ENCODE measurements around the gene SANBR.
"Not testable (repeated sequence)": the region's sequence is repeated elsewhere in the genome, so short reads cannot be mapped to it uniquely, and the experiment has no call there.

Gene SANBR

DNA sequence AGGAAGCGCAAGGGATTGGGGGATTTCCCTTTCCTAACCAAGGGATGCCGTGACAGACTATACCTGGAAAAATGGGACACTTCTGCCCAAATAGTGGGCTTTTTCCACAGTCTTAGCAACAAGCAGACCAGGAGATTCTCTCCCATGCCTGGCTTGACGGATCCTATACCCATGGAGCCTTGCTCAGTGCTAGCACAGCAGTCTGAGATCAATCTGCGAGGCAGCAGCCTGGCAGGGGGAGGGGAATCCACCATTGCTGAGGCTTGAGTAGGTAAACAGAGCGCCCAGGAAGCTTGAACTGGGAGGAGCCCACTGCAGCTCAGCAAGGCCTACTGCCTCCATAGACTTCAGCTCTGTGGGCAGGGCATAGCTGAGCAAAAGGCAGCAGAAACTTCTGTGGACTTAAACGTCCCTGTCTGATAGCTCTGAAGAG lies 44.4 kb upstream of the SANBR start:
- Histone ChIP-seq H3K4ac (ENCODE audit: low read depth in 1 of 2, low read length in 2 of 2) (no peak overlapping the region), H3K36me3 (ENCODE audit: control insufficient read depth in 1 of 2, insufficient read depth in 2 of 2, low read depth in 1 of 2, low read length in 2 of 2) (peaks cover 13 to 24% of the 10 kb centered on the region in 2 experiments), H3K9me3 (ENCODE audit: control insufficient read depth, low read length) (peaks cover 4% of the 10 kb centered on the region), H3K4me2 (ENCODE audit: low read length, poor library complexity, severe bottlenecking) (no peak overlapping the region), H2AK5ac (ENCODE audit: low read length, severe bottlenecking) (no peak overlapping the region), H3K14ac (ENCODE audit: low read length in 2 of 2) (no peak overlapping the region), H3K23ac (ENCODE audit: low read length in 2 of 2) (no peak overlapping the region), H3K9ac (ENCODE audit: low read length) (no peak overlapping the region), H4K91ac (ENCODE audit: low read length) (no peak overlapping the region), H3K4me3 (ENCODE audit: insufficient read depth in 1 of 2, low read depth in 1 of 2, low read length in 2 of 2) (no peak overlapping the region), H2BK5ac (ENCODE audit: low read depth, low read length, poor library complexity, severe bottlenecking) (no peak overlapping the region), H2BK15ac (ENCODE audit: low read depth, poor library complexity, severe bottlenecking) (no peak overlapping the region), H3K79me1 (replicated peaks; ENCODE audit: low read length, poor library complexity, severe bottlenecking) (peaks cover 18% of the 10 kb centered on the region), H4K8ac (ENCODE audit: low read length) (no peak overlapping the region), H3K27me3 (ENCODE audit: control insufficient read depth in 1 of 2, insufficient read depth in 1 of 2, low read length in 2 of 2) (no peaks in the 10 kb centered on the region), H2BK120ac (ENCODE audit: low read depth, low read length) (no peak overlapping the region), H3K18ac (ENCODE audit: low read depth in 1 of 2, low read length in 2 of 2) (no peak overlapping the region), H3K27ac (ENCODE audit: low read length, poor library complexity, severe bottlenecking) (no peak overlapping the region), H2BK12ac (ENCODE audit: low read length in 2 of 2) (no peak overlapping the region), H3K4me1 (ENCODE audit: control insufficient read depth, insufficient read depth, low read depth, low read length) (no peaks in the 10 kb centered on the region), H2AFZ (ENCODE audit: low read depth, low read length) (no peak overlapping the region)
- 94% methylated on average over 6 of the region's 6 CpGs for WGBS
- DNase-seq = no peak

DNA sequence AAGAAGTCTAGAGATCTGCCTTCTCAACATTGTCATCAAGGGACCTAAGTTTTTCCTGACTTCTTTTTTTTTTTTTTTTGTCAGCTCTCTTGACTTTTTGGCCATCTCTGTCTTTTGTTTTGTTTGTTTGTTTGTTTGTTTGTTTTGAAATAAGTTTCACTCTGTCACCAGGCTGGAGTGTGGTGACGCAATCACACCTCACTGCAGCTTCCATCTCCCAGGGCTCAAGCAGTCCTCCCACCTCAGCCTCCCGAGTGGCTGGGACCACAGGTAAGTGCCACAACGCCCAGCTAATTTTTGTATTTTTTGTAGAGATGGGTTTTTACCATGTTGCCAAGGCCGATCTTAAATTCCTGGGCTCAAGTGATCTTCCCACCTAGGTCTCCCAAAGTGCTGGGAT lies 42.0 kb upstream of the SANBR start:
- no peak overlapping the region for H3K4me2 ChIP-seq (ENCODE audit: low read length, poor library complexity, severe bottlenecking)
- WGBS = 100% methylated on average over 3 of the region's 4 CpGs

DNA sequence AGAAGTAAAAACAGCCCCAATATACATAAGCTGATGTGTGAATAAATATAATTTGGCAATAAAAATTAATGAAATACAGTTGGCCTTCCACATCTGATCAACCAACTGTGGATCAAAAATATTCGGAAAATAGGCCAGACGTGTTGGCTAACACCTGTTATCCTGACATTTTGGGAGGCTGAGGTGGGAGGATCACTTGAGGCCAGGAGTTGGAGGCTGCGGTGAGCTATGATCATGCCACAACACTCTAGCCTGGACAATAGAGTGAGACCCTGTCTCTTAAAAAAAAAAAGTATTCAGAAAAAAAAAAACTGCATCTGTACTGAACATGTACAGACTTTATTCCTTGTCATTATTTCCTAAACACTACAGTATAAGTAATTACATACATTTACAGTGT lies 36.1 kb upstream of the SANBR start:
- Histone ChIP-seq H3K9ac (ENCODE audit: low read length) (no peak overlapping the region), H3K18ac (ENCODE audit: low read depth in 1 of 2, low read length in 2 of 2) (no peak overlapping the region), H3K14ac (ENCODE audit: low read length in 2 of 2) (no peak overlapping the region), H3K79me1 (replicated peaks; ENCODE audit: low read length, poor library complexity, severe bottlenecking) (peaks cover 27% of the 10 kb centered on the region), H3K27me3 (ENCODE audit: control insufficient read depth in 1 of 2, insufficient read depth in 1 of 2, low read length in 2 of 2) (no peaks in the 10 kb centered on the region), H3K27ac (ENCODE audit: low read length, poor library complexity, severe bottlenecking) (no peak overlapping the region), H4K91ac (ENCODE audit: low read length) (no peak overlapping the region), H2BK120ac (ENCODE audit: low read depth, low read length) (no peak overlapping the region), H3K4me3 (ENCODE audit: insufficient read depth in 1 of 2, low read depth in 1 of 2, low read length in 2 of 2) (no peak overlapping the region), H3K23ac (ENCODE audit: low read length in 2 of 2) (no peak overlapping the region), H3K4me2 (ENCODE audit: low read length, poor library complexity, severe bottlenecking) (no peak overlapping the region), H2BK12ac (ENCODE audit: low read length in 2 of 2) (no peak overlapping the region), H2BK15ac (ENCODE audit: low read depth, poor library complexity, severe bottlenecking) (no peak overlapping the region), H4K8ac (ENCODE audit: low read length) (no peak overlapping the region), H3K36me3 (ENCODE audit: control insufficient read depth in 1 of 2, insufficient read depth in 2 of 2, low read depth in 1 of 2, low read length in 2 of 2) (peaks cover 15 to 42% of the 10 kb centered on the region in 2 experiments), H2BK5ac (ENCODE audit: low read depth, low read length, poor library complexity, severe bottlenecking) (no peak overlapping the region), H3K4ac (ENCODE audit: low read depth in 1 of 2, low read length in 2 of 2) (no peak overlapping the region), H2AK5ac (ENCODE audit: low read length, severe bottlenecking) (no peak overlapping the region), H3K4me1 (ENCODE audit: control insufficient read depth, insufficient read depth, low read depth, low read length) (no peaks in the 10 kb centered on the region), H3K9me3 (ENCODE audit: control insufficient read depth, low read length) (no peaks in the 10 kb centered on the region), H2AFZ (ENCODE audit: low read depth, low read length) (no peak overlapping the region)
- 97% methylated on average over 3 of the region's 3 CpGs for WGBS
- no peak for DNase-seq

More for the DNA sequence above, 42.0 kb upstream of the SANBR start:
- no peak overlapping the region for H4K8ac ChIP-seq (ENCODE audit: low read length)
- H3K4ac ChIP-seq (ENCODE audit: low read depth in 1 of 2, low read length in 2 of 2) = no peak overlapping the region
- no peak overlapping the region for H2BK120ac ChIP-seq (ENCODE audit: low read depth, low read length)
- H3K4me3 ChIP-seq (ENCODE audit: insufficient read depth in 1 of 2, low read depth in 1 of 2, low read length in 2 of 2) = no peak overlapping the region
- no peak overlapping the region for H3K14ac ChIP-seq (ENCODE audit: low read length in 2 of 2)
- H3K23ac ChIP-seq (ENCODE audit: low read length in 2 of 2) = no peak overlapping the region
- no peak for DNase-seq
- H3K36me3 ChIP-seq (ENCODE audit: control insufficient read depth in 1 of 2, insufficient read depth in 2 of 2, low read depth in 1 of 2, low read length in 2 of 2) = peaks cover 13 to 28% of the 10 kb centered on the region in 2 experiments
- H3K4me1 ChIP-seq (ENCODE audit: control insufficient read depth, insufficient read depth, low read depth, low read length) = no peaks in the 10 kb centered on the region
- no peak overlapping the region for H3K18ac ChIP-seq (ENCODE audit: low read depth in 1 of 2, low read length in 2 of 2)
- no peak overlapping the region for H2AK5ac ChIP-seq (ENCODE audit: low read length, severe bottlenecking)
- H3K9me3 ChIP-seq (ENCODE audit: control insufficient read depth, low read length) = peaks cover 4% of the 10 kb centered on the region
- no peaks in the 10 kb centered on the region for H3K27me3 ChIP-seq (ENCODE audit: control insufficient read depth in 1 of 2, insufficient read depth in 1 of 2, low read length in 2 of 2)
- no peak overlapping the region for H4K91ac ChIP-seq (ENCODE audit: low read length)
- H2BK12ac ChIP-seq (ENCODE audit: low read length in 2 of 2) = no peak overlapping the region
- no peak overlapping the region for H3K9ac ChIP-seq (ENCODE audit: low read length)
- no peak overlapping the region for H2BK15ac ChIP-seq (ENCODE audit: low read depth, poor library complexity, severe bottlenecking)
- H2AFZ ChIP-seq (ENCODE audit: low read depth, low read length) = no peak overlapping the region
- H3K79me1 ChIP-seq (replicated peaks; ENCODE audit: low read length, poor library complexity, severe bottlenecking) = peaks cover 17% of the 10 kb centered on the region
- H3K27ac ChIP-seq (ENCODE audit: low read length, poor library complexity, severe bottlenecking) = no peak overlapping the region
- H2BK5ac ChIP-seq (ENCODE audit: low read depth, low read length, poor library complexity, severe bottlenecking) = no peak overlapping the region

DNA sequence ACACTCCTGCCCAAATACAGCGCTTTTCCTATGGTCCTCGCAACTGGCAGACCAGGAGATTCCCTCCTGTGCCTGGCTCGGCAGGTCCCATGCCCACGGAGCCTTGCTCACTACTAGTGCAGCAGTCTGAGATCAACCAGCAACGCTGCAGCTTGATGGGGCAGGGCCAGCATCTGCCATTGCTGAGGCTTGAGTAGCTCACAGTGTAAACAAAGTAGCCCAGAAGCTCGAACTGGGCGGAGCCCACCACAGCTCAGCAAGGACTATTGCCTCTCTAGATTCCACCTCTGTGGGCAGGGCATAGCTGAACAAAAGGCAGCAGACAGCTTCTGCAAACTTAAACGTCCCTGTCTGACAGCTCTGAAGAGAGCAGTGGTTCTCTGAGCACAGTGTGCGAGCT lies 31.1 kb upstream of the SANBR start:
- H4K8ac ChIP-seq (ENCODE audit: low read length); H2AK5ac ChIP-seq (ENCODE audit: low read length, severe bottlenecking); H2BK120ac ChIP-seq (ENCODE audit: low read depth, low read length); H3K4ac ChIP-seq (ENCODE audit: low read depth in 1 of 2, low read length in 2 of 2); H3K18ac ChIP-seq (ENCODE audit: low read depth in 1 of 2, low read length in 2 of 2); H3K4me2 ChIP-seq (ENCODE audit: low read length, poor library complexity, severe bottlenecking); H4K91ac ChIP-seq (ENCODE audit: low read length); H3K14ac ChIP-seq (ENCODE audit: low read length in 2 of 2); H3K4me3 ChIP-seq (ENCODE audit: insufficient read depth in 1 of 2, low read depth in 1 of 2, low read length in 2 of 2); H3K4me1 ChIP-seq (ENCODE audit: control insufficient read depth, insufficient read depth, low read depth, low read length); H3K23ac ChIP-seq (ENCODE audit: low read length in 2 of 2); H2BK15ac ChIP-seq (ENCODE audit: low read depth, poor library complexity, severe bottlenecking); H3K27ac ChIP-seq (ENCODE audit: low read length, poor library complexity, severe bottlenecking); H3K27me3 ChIP-seq (ENCODE audit: control insufficient read depth in 1 of 2, insufficient read depth in 1 of 2, low read length in 2 of 2); H2AFZ ChIP-seq (ENCODE audit: low read depth, low read length); H3K9me3 ChIP-seq (ENCODE audit: control insufficient read depth, low read length); H2BK5ac ChIP-seq (ENCODE audit: low read depth, low read length, poor library complexity, severe bottlenecking); DNase-seq; H2BK12ac ChIP-seq (ENCODE audit: low read length in 2 of 2); H3K9ac ChIP-seq (ENCODE audit: low read length): not testable (repeated sequence)
- WGBS = 96% methylated on average over 9 of the region's 9 CpGs
- Histone ChIP-seq H3K36me3 (ENCODE audit: control insufficient read depth in 1 of 2, insufficient read depth in 2 of 2, low read depth in 1 of 2, low read length in 2 of 2) (peaks cover 22 to 44% of the 10 kb centered on the region in 2 experiments), H3K79me1 (replicated peaks; ENCODE audit: low read length, poor library complexity, severe bottlenecking) (peaks cover 20% of the 10 kb centered on the region)
